Astrocyte (in vitro differentiated cells and primary cell): ENCODE results near the gene TFAP2D. TPM values are rescaled to one million over a fixed set of nuclear protein-coding genes. Genes with fewer than 3 reads are reported as not detected.

Experiments
- DNase-seq: peaks from one replicate; pipeline ENCODE4 v3.0.0-alpha.2; 2010; ENCODE audit warnings: low read depth
- FAIRE-seq: peaks from 2 replicates; lab custom pipeline; 2011; peaks lifted over from hg19 to GRCh38; lab: Jason Lieb, UNC
- H2AFZ ChIP-seq: 2 replicates; pipeline ENCODE4 v1.6.0; 2012; ENCODE audit warnings: low read depth, low read length, inconsistent platforms
- H3K27ac ChIP-seq: 2 replicates; pipeline ENCODE4 v1.5.1; 2011; ENCODE audit warnings: low read depth, low read length, inconsistent platforms
- H3K27me3 ChIP-seq: 2 replicates; pipeline ENCODE4 v1.6.0; 2011; ENCODE audit warnings: low read length, inconsistent platforms; ENCODE audit not compliant: insufficient read depth
- H3K36me3 ChIP-seq: 2 replicates; pipeline ENCODE4 v1.5.1; 2011; ENCODE audit warnings: low read length, inconsistent platforms; ENCODE audit not compliant: insufficient read depth
- H3K4me1 ChIP-seq: 2 replicates; pipeline ENCODE4 v1.5.1; 2011; ENCODE audit warnings: low read length, inconsistent platforms; ENCODE audit not compliant: insufficient read depth
- H3K4me2 ChIP-seq: 2 replicates; pipeline ENCODE4 v1.6.0; 2012; ENCODE audit warnings: low read length, inconsistent platforms
- H3K4me3 ChIP-seq: 2 replicates; pipeline ENCODE4 v1.5.1; 2011; ENCODE audit warnings: low read depth, mild to moderate bottlenecking, low read length, inconsistent platforms; ENCODE audit not compliant: insufficient read depth
- H3K79me2 ChIP-seq: 2 replicates; pipeline ENCODE4 v1.6.0; 2012; ENCODE audit warnings: mild to moderate bottlenecking, low read length, inconsistent platforms; ENCODE audit not compliant: insufficient read depth
- H3K9ac ChIP-seq: 2 replicates; pipeline ENCODE4 v1.6.0; 2012; ENCODE audit warnings: mild to moderate bottlenecking, low read length, inconsistent platforms
- H3K9me3 ChIP-seq: 2 replicates; pipeline ENCODE4 v1.5.1; 2012; ENCODE audit warnings: low read depth, mild to moderate bottlenecking, low read length, inconsistent platforms; ENCODE audit not compliant: insufficient read depth
- H4K20me1 ChIP-seq: 2 replicates; pipeline ENCODE4 v1.6.0; 2012; ENCODE audit warnings: low read length, inconsistent platforms; ENCODE audit not compliant: insufficient read depth
- H3K27ac Mint-ChIP-seq: one replicate; pipeline ENCODE4 v1.8.0; 2021; ENCODE audit warnings: mild to moderate bottlenecking, mixed read lengths; ENCODE audit not compliant: unreplicated experiment
- H3K27me3 Mint-ChIP-seq: one replicate; pipeline ENCODE4 v1.8.0; 2021; ENCODE audit warnings: low read depth, mixed read lengths; ENCODE audit not compliant: unreplicated experiment
- H3K36me3 Mint-ChIP-seq: one replicate; pipeline ENCODE4 v1.8.0; 2021; ENCODE audit warnings: low read depth, mixed read lengths; ENCODE audit not compliant: unreplicated experiment
- H3K4me1 Mint-ChIP-seq: one replicate; pipeline ENCODE4 v1.8.0; 2021; ENCODE audit warnings: low read depth, mixed read lengths; ENCODE audit not compliant: unreplicated experiment
- H3K4me3 Mint-ChIP-seq: one replicate; pipeline ENCODE4 v1.8.0; 2021; ENCODE audit warnings: mild to moderate bottlenecking, moderate library complexity, mixed read lengths; ENCODE audit not compliant: unreplicated experiment
- H3K9me3 Mint-ChIP-seq: one replicate; pipeline ENCODE4 v1.8.0; 2021; ENCODE audit warnings: mild to moderate bottlenecking, mixed read lengths; ENCODE audit not compliant: unreplicated experiment
- EZH2 ChIP-seq: IDR thresholded peaks from 2 replicates; pipeline ENCODE4 v1.6.1; 2012; ENCODE audit warnings: mild to moderate bottlenecking, low read length, inconsistent platforms; ENCODE audit not compliant: insufficient read depth
- total RNA-seq: library from RNA; stranded (reverse); gene quantifications from 2 replicates; pipeline ENCODE4 v1.2.1, GENCODE V29; 2021
- TF ChIP-seq, protein P1 (sequence below): IDR thresholded peaks from 2 replicates; pipeline ENCODE4 v1.5.1; 2011; ENCODE audit warnings: low read depth, mild to moderate bottlenecking, inconsistent platforms, low read length, moderate library complexity; ENCODE audit not compliant: insufficient read depth

Gene TFAP2D
- total RNA-seq, 1 donor from 2014 or later, result not detected

DNA sequence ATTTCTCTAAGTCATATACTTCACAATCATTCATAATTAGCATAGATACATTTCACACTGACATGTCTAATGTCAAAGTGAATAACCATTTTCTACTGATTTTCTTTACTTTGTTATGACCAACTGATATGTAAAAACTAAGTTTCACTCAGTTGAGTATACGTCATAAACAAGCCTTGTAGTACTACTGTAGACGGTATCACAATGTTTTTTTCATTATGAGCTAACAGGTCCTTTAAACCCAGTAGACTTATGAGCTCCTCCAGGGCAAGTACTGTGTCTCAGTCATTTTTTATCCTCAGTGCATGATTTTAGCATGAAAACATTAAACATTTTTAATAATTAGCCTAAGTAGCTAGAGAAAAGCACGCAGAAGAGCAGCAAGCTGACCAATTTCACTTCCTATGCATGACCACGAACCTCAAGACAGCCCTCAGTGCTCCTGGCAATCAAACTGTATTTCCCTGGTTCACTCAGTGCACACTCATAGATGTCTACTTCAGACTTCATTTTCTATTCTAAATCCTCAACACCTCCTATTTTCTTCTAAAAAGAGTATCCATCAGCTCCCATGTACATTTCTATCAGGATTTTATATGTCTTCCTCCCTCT is 32.0 kb upstream of the TFAP2D start:
- no peaks in the 10 kb centered on the region for H3K4me1 ChIP-seq
- TF ChIP-seq, protein P1, sequence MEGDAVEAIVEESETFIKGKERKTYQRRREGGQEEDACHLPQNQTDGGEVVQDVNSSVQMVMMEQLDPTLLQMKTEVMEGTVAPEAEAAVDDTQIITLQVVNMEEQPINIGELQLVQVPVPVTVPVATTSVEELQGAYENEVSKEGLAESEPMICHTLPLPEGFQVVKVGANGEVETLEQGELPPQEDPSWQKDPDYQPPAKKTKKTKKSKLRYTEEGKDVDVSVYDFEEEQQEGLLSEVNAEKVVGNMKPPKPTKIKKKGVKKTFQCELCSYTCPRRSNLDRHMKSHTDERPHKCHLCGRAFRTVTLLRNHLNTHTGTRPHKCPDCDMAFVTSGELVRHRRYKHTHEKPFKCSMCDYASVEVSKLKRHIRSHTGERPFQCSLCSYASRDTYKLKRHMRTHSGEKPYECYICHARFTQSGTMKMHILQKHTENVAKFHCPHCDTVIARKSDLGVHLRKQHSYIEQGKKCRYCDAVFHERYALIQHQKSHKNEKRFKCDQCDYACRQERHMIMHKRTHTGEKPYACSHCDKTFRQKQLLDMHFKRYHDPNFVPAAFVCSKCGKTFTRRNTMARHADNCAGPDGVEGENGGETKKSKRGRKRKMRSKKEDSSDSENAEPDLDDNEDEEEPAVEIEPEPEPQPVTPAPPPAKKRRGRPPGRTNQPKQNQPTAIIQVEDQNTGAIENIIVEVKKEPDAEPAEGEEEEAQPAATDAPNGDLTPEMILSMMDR, result no peak
- Mint-ChIP-seq H3K4me1 (no peaks in the 10 kb centered on the region), H3K9me3 (no peaks in the 10 kb centered on the region), H3K4me3 (no peak overlapping the region), H3K36me3 (no peaks in the 10 kb centered on the region), H3K27me3 (peaks cover 6% of the 10 kb centered on the region), H3K27ac (no peak overlapping the region)
- DNase-seq (no peak), FAIRE-seq (no peak)
- H3K9ac ChIP-seq, result no peak overlapping the region
- H4K20me1 ChIP-seq, result no peaks in the 10 kb centered on the region
- no peaks in the 10 kb centered on the region for H3K9me3 ChIP-seq
- H3K27me3 ChIP-seq, result no peaks in the 10 kb centered on the region
- no peak overlapping the region for H3K27ac ChIP-seq
- no peak overlapping the region for H3K4me2 ChIP-seq
- H2AFZ ChIP-seq, result no peak overlapping the region
- no peak overlapping the region for H3K4me3 ChIP-seq
- no peaks in the 10 kb centered on the region for H3K79me2 ChIP-seq
- no peaks in the 10 kb centered on the region for H3K36me3 ChIP-seq

GRCh38 chr6:50689210-50689609 is 24.1 kb upstream of the TFAP2D start:
- FAIRE-seq (no peak), DNase-seq (no peak)
- no peak overlapping the region for H3K4me3 Mint-ChIP-seq
- H3K4me1 Mint-ChIP-seq, result no peaks in the 10 kb centered on the region
- H3K9me3 ChIP-seq, result no peaks in the 10 kb centered on the region
- H3K9me3 Mint-ChIP-seq, result no peaks in the 10 kb centered on the region
- no peak overlapping the region for H3K27ac Mint-ChIP-seq
- no peak overlapping the region for H3K27ac ChIP-seq
- TF ChIP-seq, protein P1, result no peak
- H3K27me3 Mint-ChIP-seq, result peaks cover 7% of the 10 kb centered on the region
- H3K9ac ChIP-seq, result no peak overlapping the region
- H3K36me3 Mint-ChIP-seq, result no peaks in the 10 kb centered on the region
- H4K20me1 ChIP-seq, result no peaks in the 10 kb centered on the region
- H3K4me2 ChIP-seq, result no peak overlapping the region
- no peak overlapping the region for H2AFZ ChIP-seq
- no peaks in the 10 kb centered on the region for H3K27me3 ChIP-seq
- H3K4me3 ChIP-seq, result no peak overlapping the region
- H3K79me2 ChIP-seq, result no peaks in the 10 kb centered on the region
- no peaks in the 10 kb centered on the region for H3K4me1 ChIP-seq
- H3K36me3 ChIP-seq, result no peaks in the 10 kb centered on the region

DNA sequence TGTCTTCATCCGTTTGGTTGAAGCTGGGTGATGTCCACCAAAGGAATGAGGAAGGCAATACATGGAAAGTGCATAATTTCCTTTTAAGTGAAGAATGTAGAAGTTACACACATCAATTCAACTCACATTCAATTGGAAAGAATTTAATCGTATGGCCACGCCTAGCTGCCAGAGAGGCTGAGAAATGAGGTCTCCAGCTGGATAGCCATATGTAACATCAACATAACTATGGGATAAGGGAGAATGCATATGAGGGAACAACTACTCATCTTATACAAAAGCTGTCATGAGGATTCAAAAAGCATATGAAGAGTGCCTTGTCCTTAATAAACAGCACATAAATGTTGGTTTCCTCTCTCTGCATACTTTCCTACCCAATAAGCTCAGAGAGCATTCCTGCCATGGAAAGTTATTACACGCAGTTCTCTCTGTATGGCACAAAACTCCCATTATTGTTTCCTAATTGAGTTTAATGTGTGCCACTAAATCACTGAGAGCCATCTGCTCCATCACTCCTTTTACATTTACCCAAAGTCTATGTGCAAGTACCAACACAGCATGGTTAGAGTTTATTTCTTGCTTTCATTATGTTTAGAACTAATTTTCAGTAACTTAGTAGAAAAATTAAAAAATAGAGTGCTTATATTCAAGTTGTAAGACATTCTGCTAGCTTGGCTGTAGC is 21.4 kb upstream of the TFAP2D start:
- H3K27ac Mint-ChIP-seq, result no peak overlapping the region
- Histone ChIP-seq H3K27ac (no peak overlapping the region), H3K27me3 (no peaks in the 10 kb centered on the region)

More for the DNA sequence above, 21.4 kb upstream of the TFAP2D start:
- no peak for TF ChIP-seq EZH2
- TF ChIP-seq, protein P1, result no peak
- no peaks in the 10 kb centered on the region for H4K20me1 ChIP-seq
- H3K79me2 ChIP-seq, result no peaks in the 10 kb centered on the region
- no peak overlapping the region for H3K4me3 Mint-ChIP-seq
- no peaks in the 10 kb centered on the region for H3K36me3 ChIP-seq
- no peak overlapping the region for H3K4me3 ChIP-seq
- no peak overlapping the region for H2AFZ ChIP-seq
- peaks cover 13% of the 10 kb centered on the region for H3K27me3 Mint-ChIP-seq
- no peaks in the 10 kb centered on the region for H3K36me3 Mint-ChIP-seq
- no peaks in the 10 kb centered on the region for H3K4me1 Mint-ChIP-seq
- no peak overlapping the region for H3K9ac ChIP-seq
- no peak for DNase-seq
- no peak overlapping the region for H3K4me2 ChIP-seq
- no peak for FAIRE-seq
- H3K4me1 ChIP-seq, result no peaks in the 10 kb centered on the region
- no peaks in the 10 kb centered on the region for H3K9me3 Mint-ChIP-seq
- H3K9me3 ChIP-seq, result no peaks in the 10 kb centered on the region
